GM12873 (cell line): Measurements from ENCODE around the gene GAA.

ENCODE experiments used
- TF ChIP-seq, protein P1 (sequence below): IDR thresholded peaks from 2 replicates; pipeline ENCODE4 v1.5.1; 2012; ENCODE audit warnings: low read depth, mild to moderate bottlenecking, moderate library complexity, low read length, control low read depth; ENCODE audit not compliant: insufficient read depth; ENCODE audit errors: missing control alignments

Gene GAA

GRCh38 chr17:80086081-80086480 is 15.3 kb upstream of the GAA start:
- TF ChIP-seq, protein P1, sequence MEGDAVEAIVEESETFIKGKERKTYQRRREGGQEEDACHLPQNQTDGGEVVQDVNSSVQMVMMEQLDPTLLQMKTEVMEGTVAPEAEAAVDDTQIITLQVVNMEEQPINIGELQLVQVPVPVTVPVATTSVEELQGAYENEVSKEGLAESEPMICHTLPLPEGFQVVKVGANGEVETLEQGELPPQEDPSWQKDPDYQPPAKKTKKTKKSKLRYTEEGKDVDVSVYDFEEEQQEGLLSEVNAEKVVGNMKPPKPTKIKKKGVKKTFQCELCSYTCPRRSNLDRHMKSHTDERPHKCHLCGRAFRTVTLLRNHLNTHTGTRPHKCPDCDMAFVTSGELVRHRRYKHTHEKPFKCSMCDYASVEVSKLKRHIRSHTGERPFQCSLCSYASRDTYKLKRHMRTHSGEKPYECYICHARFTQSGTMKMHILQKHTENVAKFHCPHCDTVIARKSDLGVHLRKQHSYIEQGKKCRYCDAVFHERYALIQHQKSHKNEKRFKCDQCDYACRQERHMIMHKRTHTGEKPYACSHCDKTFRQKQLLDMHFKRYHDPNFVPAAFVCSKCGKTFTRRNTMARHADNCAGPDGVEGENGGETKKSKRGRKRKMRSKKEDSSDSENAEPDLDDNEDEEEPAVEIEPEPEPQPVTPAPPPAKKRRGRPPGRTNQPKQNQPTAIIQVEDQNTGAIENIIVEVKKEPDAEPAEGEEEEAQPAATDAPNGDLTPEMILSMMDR = no peak

DNA sequence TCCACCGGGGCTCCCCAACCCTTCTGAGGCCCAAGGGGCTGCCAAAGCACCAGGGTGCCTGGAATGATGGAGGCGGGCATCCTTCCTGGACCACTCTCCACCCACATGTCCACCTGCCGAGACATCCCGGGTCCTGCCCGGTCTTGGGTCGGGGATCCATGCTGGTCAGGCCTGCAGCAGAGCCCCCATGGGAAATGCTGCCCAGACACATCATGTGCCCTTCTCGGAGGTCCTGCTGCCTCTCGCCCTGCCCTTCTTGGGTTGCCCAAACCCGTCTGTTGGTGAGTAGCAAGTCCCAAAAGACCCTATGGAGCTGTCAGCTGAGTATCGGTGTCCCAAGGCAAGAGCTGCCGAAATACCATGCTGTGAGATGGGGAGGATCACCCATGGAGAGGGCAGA is 14.8 kb upstream of the GAA start:
- TF ChIP-seq, protein P1 = no peak

DNA sequence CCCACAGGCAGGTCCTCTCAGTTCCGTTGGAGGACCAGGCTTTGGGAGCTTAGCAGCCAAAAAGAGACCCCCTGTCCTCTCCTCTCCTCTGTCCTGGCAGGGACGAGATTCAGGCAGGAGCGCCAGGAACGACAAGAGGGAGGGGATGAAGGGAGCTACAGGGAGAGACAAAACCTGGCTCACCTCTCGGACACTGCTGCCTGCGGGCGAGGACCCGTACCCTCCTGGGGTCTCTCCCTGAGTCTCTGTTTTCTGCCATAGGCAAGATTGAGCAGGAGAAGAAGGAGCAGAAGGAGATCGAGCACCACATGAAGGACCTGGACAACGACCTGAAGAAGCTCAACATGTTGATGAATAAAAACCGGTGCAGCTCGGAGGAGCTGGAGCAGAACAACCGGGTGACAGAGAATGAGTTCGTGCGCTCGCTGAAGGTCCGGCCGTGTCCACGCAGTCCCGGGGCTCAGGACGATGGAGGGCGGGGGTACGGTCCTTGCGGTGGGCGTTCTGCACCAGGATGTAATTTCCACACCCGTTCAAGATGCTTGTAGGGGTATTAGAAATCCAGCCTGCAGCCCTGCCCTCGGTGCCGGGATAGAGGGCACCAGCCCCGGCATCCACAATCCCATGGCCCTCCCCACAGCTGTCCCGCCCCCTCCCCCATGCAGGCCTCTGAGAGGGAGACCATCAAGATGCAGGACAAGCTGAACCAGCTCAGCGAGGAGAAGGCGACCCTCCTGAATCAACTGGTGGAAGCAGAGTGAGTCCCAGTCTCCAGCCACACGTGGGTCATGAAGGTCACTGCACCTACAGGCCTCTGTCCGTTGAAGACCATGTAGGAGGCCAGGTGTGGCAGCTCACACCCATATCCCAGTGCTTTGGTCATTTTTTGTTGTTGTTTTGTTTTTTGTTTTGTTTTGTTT is 13.8 kb upstream of the GAA start:
- TF ChIP-seq, protein P1 = no peak

GRCh38 chr17:80089762-80090161 is 11.6 kb upstream of the GAA start:
- TF ChIP-seq, protein P1 = no peak

DNA sequence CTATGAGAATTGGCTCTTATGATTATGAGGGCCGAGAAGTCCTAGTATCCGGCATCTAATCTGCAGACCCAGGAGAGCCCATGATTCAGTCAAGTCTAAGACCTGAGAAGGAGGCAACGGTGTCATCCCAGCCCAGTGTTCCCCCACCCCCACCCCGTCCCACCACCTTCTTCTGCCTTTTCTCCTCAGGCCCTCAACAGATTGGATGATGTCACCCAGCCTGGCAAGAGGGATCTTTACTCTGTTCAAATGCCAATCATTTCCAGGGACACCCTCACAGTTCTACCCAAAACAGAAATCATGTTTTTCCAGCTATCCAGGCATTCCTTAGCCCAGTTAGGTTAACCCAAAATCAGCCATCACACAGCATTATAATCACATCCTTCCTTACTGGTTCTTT is 10.0 kb upstream of the GAA start:
- TF ChIP-seq, protein P1 = no peak

GRCh38 chr17:80092959-80093358 is 8.4 kb upstream of the GAA start:
- TF ChIP-seq, protein P1 = no peak

- TF ChIP-seq, protein P1 = no peak
Observed at GRCh38 chr17:80095038-80095843, 6.1 kb upstream of the GAA start.
